GM18526 (cell line): ENCODE data around the gene BBIP1.

ENCODE experiments used
- POLR2A ChIP-seq: IDR thresholded peaks from 3 replicates; pipeline ENCODE4 v1.6.1; 2011; ENCODE audit not compliant: insufficient read length; ENCODE audit errors: extremely low read depth

BBIP1 gene

DNA sequence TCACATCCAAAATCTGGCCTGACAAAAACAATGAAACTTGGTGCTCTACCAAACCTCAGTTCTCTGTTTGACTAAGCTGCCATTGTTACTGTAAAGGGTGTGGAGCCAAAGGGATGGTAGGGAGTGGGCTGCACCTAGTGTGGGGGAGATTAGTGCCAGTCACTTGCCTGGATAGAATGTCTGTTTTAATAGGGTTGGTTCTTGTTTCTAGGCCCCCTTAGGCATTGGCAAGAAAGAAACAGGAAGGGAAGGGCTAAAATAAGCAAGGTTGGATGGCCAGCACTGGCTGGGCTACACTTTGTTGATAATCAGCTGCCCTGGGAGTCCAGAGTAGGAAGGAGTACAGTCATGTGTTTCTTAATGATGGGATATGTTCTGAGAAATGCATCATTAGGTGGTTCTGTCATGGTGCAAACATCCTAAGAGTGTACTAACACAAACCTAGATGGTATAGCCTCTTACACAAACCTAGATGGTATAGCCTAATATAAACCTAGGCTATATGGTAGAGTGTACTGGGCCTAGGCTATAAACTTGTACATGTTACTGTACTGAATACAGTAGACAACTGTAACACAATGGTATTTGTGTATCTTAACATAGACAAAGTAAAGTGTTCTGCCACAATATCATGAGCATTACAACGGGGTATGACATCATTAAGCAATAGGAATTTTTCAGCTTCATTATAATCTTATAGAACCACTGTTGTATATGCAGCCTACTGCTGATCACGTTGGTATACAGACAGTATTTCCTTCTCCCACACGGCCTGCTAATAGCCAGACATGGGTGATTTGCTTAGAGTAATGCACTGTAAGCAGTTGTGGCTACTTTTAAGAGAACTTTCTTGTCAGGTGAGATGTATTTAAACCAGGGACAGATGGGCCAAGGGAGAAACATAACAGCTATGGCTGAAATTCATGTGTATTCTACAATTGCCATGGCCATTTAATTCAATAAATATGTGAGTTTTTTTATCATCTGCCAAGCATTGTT, 15.4 kb downstream of the BBIP1 start:
- no peak for TF ChIP-seq POLR2A

DNA sequence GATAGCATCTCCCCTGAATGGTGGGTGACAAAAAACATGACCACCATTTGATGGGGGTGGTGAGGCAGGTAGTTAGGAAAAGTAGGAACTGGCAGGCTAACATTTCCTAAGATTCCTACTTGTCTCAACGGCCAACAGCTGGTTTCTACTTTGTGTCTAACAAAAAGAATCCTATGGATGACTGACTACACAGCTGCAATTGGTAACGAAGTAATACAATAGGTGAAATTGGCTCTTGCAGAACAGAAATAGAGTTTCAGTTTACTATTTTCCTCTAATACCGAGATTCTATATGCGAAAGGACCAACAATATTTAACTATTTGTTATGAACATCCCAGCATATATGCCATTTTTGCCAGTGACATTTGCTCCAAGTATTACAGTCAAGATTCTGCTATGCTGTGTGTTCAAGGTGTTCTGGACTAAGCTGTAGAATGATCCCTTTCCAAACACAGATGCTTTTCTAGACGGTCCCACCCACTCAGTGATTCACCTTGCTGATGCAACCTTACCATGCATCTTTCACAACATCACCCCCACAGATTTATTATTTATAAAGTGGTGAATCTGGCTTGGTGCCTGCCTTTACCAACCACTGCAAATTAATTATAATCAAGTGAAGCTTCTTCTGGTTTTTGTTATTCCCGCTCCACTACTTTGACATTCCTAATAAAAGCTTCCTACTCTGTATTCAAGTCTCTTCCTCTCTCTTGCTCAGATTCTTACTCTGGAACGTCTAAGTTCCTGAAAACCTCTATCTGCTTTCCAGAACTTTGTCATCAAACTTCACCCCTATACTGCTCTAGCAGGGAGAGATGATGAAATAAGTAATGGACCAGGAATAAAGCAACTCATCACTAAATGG, 16.8 kb downstream of the BBIP1 start:
- TF ChIP-seq POLR2A: no peak

DNA sequence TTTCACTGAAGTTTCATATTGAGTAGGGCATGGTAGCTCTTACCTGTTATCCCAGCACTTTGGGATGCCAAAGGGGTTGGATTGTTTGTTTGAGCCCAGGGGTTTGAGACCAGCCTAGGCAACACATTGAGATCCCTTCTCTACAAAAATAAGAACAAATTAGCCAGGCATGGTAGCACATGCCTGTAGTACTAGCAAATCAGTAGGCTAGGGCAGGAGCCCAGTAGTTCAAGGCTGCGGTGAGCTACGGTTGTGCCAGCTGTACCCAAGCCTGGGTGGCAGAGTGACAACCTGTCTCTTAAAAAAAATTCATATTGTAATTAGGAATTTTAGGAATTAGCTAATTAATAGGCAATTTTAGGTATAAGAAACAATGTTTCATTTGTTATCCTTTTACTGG, 18.0 kb downstream of the BBIP1 start:
- no peak for TF ChIP-seq POLR2A

- no peak for TF ChIP-seq POLR2A
Observed at GRCh38 chr10:110898391-110898790, 20.6 kb downstream of the BBIP1 start.

GRCh38 chr10:110897184-110897583, 21.8 kb downstream of the BBIP1 start:
- TF ChIP-seq POLR2A: no peak

DNA sequence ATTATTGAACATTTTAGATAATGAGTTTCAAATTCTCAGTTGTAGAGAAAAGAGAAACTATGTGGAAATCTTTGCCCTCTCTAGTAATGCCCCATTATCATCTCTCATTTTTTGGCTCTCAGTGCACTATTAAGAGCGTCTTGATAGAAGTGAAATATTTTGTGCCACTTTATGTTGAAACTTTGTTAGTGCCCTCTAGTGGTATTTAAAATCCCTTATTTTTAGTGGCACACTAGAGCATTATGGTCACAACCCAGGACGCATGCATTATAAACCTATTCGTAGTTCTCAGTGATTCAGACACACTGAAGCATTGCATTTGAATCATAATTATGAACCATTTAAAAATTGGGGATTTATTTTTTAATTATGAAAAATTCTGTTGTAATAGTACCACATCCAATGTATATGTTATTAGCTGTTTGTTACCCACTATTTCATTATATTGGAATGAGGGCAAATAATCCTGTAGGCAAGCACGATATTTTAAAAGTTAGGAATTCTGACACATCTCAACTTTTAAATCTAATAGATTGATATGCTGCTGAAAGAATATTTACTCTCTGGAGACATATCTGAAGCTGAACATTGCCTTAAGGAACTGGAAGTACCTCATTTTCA, 25.3 kb downstream of the BBIP1 start:
- no peak for TF ChIP-seq POLR2A

GRCh38 chr10:110892602-110893288, 26.2 kb downstream of the BBIP1 start:
- TF ChIP-seq POLR2A: no peak

DNA sequence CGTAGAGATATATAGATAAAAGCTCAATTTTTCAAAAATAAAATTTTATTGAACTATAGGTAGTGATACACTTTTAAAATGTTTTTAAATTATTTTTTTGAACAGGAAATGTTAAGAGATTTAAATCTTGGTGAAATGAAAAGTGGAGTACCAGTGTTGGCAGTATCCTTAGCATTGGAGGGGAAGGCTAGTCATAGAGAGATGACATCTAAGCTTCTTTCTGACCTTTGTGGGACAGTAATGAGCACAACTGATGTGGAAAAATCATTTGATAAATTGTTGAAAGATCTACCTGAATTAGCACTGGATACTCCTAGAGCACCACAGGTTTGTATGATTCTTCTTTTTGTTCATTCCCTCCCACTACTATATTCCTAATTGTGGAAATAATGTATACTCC, 31.4 kb downstream of the BBIP1 start:
- TF ChIP-seq POLR2A: no peak

GRCh38 chr10:110885932-110886674, 32.9 kb downstream of the BBIP1 start:
- no peak for TF ChIP-seq POLR2A

- TF ChIP-seq POLR2A: no peak
Observed at GRCh38 chr10:110883924-110884323, 35.1 kb downstream of the BBIP1 start.

DNA sequence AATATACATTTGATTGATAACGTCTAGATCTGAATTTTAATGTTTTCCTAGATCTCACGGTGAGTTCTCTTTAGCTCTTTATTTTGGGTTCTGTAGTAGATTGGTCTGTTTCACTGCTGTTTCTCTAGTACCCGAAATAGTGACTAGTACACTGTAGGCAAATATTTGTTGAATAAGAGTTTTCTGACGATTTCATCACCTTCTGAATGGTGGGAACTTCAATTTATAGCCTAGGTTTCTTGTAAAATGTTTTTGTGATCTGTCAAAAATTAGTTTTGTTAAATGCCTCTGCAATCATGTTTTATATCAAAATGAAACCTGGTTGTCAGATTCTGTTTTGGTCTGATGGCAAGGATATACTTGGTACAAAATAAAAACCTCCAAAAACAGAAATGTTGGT, 37.1 kb downstream of the BBIP1 start:
- TF ChIP-seq POLR2A: no peak

DNA sequence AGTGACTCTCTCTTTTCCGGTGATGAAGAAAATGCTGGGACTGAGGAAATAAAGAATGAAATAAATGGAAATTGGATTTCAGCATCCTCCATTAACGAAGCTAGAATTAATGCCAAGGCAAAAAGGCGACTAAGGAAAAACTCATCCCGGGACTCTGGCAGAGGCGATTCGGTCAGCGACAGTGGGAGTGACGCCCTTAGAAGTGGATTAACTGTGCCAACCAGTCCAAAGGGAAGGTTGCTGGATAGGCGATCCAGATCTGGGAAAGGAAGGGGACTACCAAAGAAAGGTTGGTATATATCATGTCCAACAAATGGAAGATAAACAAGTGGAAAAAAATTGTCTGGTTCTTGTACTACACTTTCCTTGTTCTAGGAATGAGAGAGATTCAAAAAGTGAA, 37.7 kb downstream of the BBIP1 start:
- no peak for TF ChIP-seq POLR2A

DNA sequence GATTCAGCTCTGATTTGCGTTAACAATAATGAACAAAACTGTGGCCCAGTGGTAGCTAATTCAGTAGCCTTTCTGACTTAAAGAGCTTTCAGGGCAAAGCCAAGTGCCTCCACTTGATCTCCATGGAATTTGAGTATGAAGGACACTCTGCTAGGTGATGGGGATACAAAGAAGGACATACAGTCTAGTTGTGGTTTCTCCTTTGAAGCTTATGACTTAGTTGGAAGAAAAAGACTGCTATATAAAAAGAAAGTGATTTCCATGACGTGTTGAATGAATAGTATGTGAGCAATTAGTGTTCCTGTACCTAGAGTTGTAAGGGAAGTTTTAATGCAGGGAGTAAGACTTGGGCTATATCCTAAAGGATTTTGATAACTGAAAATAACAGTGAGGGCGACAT, 39.0 kb downstream of the BBIP1 start:
- TF ChIP-seq POLR2A: no peak

GRCh38 chr10:110876788-110877187, 42.2 kb downstream of the BBIP1 start:
- no peak for TF ChIP-seq POLR2A
